Measurements from ENCODE around the gene SLC2A4.

SLC2A4 gene

GRCh38 chr17:7296189-7296861 is 14.8 kb downstream of the SLC2A4 start:
- Histone ChIP-seq H3K4me1 (ENCODE audit: control insufficient read depth, insufficient read depth, low read length) (peaks cover 6% of the 10 kb centered on the region), H3K36me3 (ENCODE audit: control insufficient read depth, insufficient read depth, low read length) (no peaks in the 10 kb centered on the region), H3K9me3 (ENCODE audit: control insufficient read depth, insufficient read depth, low read length) (no peaks in the 10 kb centered on the region), H3K27me3 (ENCODE audit: control insufficient read depth, insufficient read depth, low read length) (peaks cover 6% of the 10 kb centered on the region), H3K9ac (ENCODE audit: low read depth, low read length) (no peak overlapping the region), H3K4me3 (ENCODE audit: low read depth, low read length) (peak overlapping the region; percentile 30)

GRCh38 chr17:7304179-7304578 is 22.7 kb downstream of the SLC2A4 start:
- Histone ChIP-seq H3K4me1 (ENCODE audit: control insufficient read depth, insufficient read depth, low read length) (no peaks in the 10 kb centered on the region), H3K27me3 (ENCODE audit: control insufficient read depth, insufficient read depth, low read length) (no peaks in the 10 kb centered on the region), H3K9me3 (ENCODE audit: control insufficient read depth, insufficient read depth, low read length) (no peaks in the 10 kb centered on the region), H3K4me3 (ENCODE audit: low read depth, low read length) (no peak overlapping the region), H3K36me3 (ENCODE audit: control insufficient read depth, insufficient read depth, low read length) (no peaks in the 10 kb centered on the region), H3K9ac (ENCODE audit: low read depth, low read length) (no peak overlapping the region)

GRCh38 chr17:7306911-7307685 is 25.6 kb downstream of the SLC2A4 start, which contains the start of gene EIF5A:
EIF5A (plus strand) TSS chr17:7307628; CDS start chr17:7309636, 2,008 bp downstream.
- Histone ChIP-seq H3K27me3 (ENCODE audit: control insufficient read depth, insufficient read depth, low read length) (no peaks in the 10 kb centered on the region), H3K9me3 (ENCODE audit: control insufficient read depth, insufficient read depth, low read length) (no peaks in the 10 kb centered on the region), H3K9ac (ENCODE audit: low read depth, low read length) (peak within 1 kb of the TSS; percentile 99), H3K4me3 (ENCODE audit: low read depth, low read length) (peak within 1 kb of the TSS; percentile 95), H3K4me1 (ENCODE audit: control insufficient read depth, insufficient read depth, low read length) (peaks cover 2% of the 10 kb centered on the region), H3K36me3 (ENCODE audit: control insufficient read depth, insufficient read depth, low read length) (peaks cover 24% of the 10 kb centered on the region)

GRCh38 chr17:7307686-7308624 is 26.4 kb downstream of the SLC2A4 start:
- Histone ChIP-seq H3K36me3 (ENCODE audit: control insufficient read depth, insufficient read depth, low read length) (peaks cover 31% of the 10 kb centered on the region), H3K4me3 (ENCODE audit: low read depth, low read length) (peak overlapping the region; percentile 95), H3K4me1 (ENCODE audit: control insufficient read depth, insufficient read depth, low read length) (peaks cover 2% of the 10 kb centered on the region), H3K9ac (ENCODE audit: low read depth, low read length) (peak overlapping the region; percentile 99), H3K27me3 (ENCODE audit: control insufficient read depth, insufficient read depth, low read length) (no peaks in the 10 kb centered on the region), H3K9me3 (ENCODE audit: control insufficient read depth, insufficient read depth, low read length) (no peaks in the 10 kb centered on the region)

GRCh38 chr17:7308625-7309433 is 27.3 kb downstream of the SLC2A4 start:
- Histone ChIP-seq H3K36me3 (ENCODE audit: control insufficient read depth, insufficient read depth, low read length) (peaks cover 40% of the 10 kb centered on the region), H3K4me3 (ENCODE audit: low read depth, low read length) (peak overlapping the region; percentile 95), H3K9me3 (ENCODE audit: control insufficient read depth, insufficient read depth, low read length) (no peaks in the 10 kb centered on the region), H3K9ac (ENCODE audit: low read depth, low read length) (peak overlapping the region; percentile 99), H3K4me1 (ENCODE audit: control insufficient read depth, insufficient read depth, low read length) (peaks cover 2% of the 10 kb centered on the region), H3K27me3 (ENCODE audit: control insufficient read depth, insufficient read depth, low read length) (no peaks in the 10 kb centered on the region)

- no peaks in the 10 kb centered on the region for H3K27me3 ChIP-seq (ENCODE audit: control insufficient read depth, insufficient read depth, low read length)
- peaks cover 2% of the 10 kb centered on the region for H3K4me1 ChIP-seq (ENCODE audit: control insufficient read depth, insufficient read depth, low read length)
- H3K4me3 ChIP-seq (ENCODE audit: low read depth, low read length), result peak overlapping the region; percentile 95
Observed at GRCh38 chr17:7309628-7310027, 28.1 kb downstream of the SLC2A4 start.

GRCh38 chr17:7311110-7311705 is 29.7 kb downstream of the SLC2A4 start:
- H3K36me3 ChIP-seq (ENCODE audit: control insufficient read depth, insufficient read depth, low read length), result peaks cover 49% of the 10 kb centered on the region
- H3K9me3 ChIP-seq (ENCODE audit: control insufficient read depth, insufficient read depth, low read length), result no peaks in the 10 kb centered on the region
- peaks cover 2% of the 10 kb centered on the region for H3K4me1 ChIP-seq (ENCODE audit: control insufficient read depth, insufficient read depth, low read length)
- H3K9ac ChIP-seq (ENCODE audit: low read depth, low read length), result no peak overlapping the region
- no peak overlapping the region for H3K4me3 ChIP-seq (ENCODE audit: low read depth, low read length)
- no peaks in the 10 kb centered on the region for H3K27me3 ChIP-seq (ENCODE audit: control insufficient read depth, insufficient read depth, low read length)

More at GRCh38 chr17:7309628-7310027, 28.1 kb downstream of the SLC2A4 start:
- Histone ChIP-seq H3K36me3 (ENCODE audit: control insufficient read depth, insufficient read depth, low read length) (peaks cover 40% of the 10 kb centered on the region), H3K9ac (ENCODE audit: low read depth, low read length) (no peak overlapping the region), H3K9me3 (ENCODE audit: control insufficient read depth, insufficient read depth, low read length) (no peaks in the 10 kb centered on the region)

- peaks cover 58% of the 10 kb centered on the region for H3K36me3 ChIP-seq (ENCODE audit: control insufficient read depth, insufficient read depth, low read length)
- no peak overlapping the region for H3K4me3 ChIP-seq (ENCODE audit: low read depth, low read length)
- peaks cover 2% of the 10 kb centered on the region for H3K4me1 ChIP-seq (ENCODE audit: control insufficient read depth, insufficient read depth, low read length)
- no peaks in the 10 kb centered on the region for H3K9me3 ChIP-seq (ENCODE audit: control insufficient read depth, insufficient read depth, low read length)
- H3K9ac ChIP-seq (ENCODE audit: low read depth, low read length), result no peak overlapping the region
- no peaks in the 10 kb centered on the region for H3K27me3 ChIP-seq (ENCODE audit: control insufficient read depth, insufficient read depth, low read length)
Observed at GRCh38 chr17:7312432-7313087, 31.0 kb downstream of the SLC2A4 start.

GRCh38 chr17:7313088-7313889 is 31.8 kb downstream of the SLC2A4 start:
- Histone ChIP-seq H3K4me3 (ENCODE audit: low read depth, low read length) (no peak overlapping the region), H3K36me3 (ENCODE audit: control insufficient read depth, insufficient read depth, low read length) (peaks cover 65% of the 10 kb centered on the region), H3K9ac (ENCODE audit: low read depth, low read length) (no peak overlapping the region), H3K27me3 (ENCODE audit: control insufficient read depth, insufficient read depth, low read length) (no peaks in the 10 kb centered on the region), H3K9me3 (ENCODE audit: control insufficient read depth, insufficient read depth, low read length) (no peaks in the 10 kb centered on the region), H3K4me1 (ENCODE audit: control insufficient read depth, insufficient read depth, low read length) (peaks cover 2% of the 10 kb centered on the region)

Measured in iPS-15b (cell line).